ENCODE results near the gene LPAR2.

GRCh38 chr19:19597809-19598306, 30.2 kb downstream of the LPAR2 start:
- TF ChIP-seq CTCF (IDR thresholded peaks at IDR 0.05; ENCODE audit: insufficient read depth, low read length, poor library complexity, severe bottlenecking) (no peak), EZH2phosphoT487 (conservative IDR thresholded peaks at IDR 0.05; ENCODE audit: low read length) (no peak)
